HAP-1 (cell line): ENCODE data around the gene FAM170A.

Experiments used
- DNase-seq, 2 experiments: peaks; one replicate each; pipeline ENCODE4 v3.0.0-alpha.2; 2016 to 2020; ENCODE audit warnings: low spot score in 2 of 2
- H3K27me3 ChIP-seq: fragments of 250-450 bp; sonication (Bioruptor Pico); 2 replicates; pipeline ENCODE4 v1.5.1; 2020; ENCODE audit warnings: low read depth, mild to moderate bottlenecking, moderate library complexity
- H3K36me3 ChIP-seq: fragments of 250-450 bp; sonication (Bioruptor Pico); replicated peaks from 2 replicates; pipeline ENCODE4 v1.5.1; 2020; ENCODE audit warnings: mild to moderate bottlenecking
- H3K4me1 ChIP-seq: fragments of 250-450 bp; sonication (Bioruptor Pico); 2 replicates; pipeline ENCODE4 v1.5.1; 2020; ENCODE audit warnings: mild to moderate bottlenecking
- H3K4me3 ChIP-seq: fragments of 250-450 bp; sonication (Bioruptor Pico); 2 replicates; pipeline ENCODE4 v1.5.1; 2020; ENCODE audit warnings: mild to moderate bottlenecking, moderate library complexity
- H3K9me3 ChIP-seq: fragments of 250-450 bp; sonication (Bioruptor Pico); 2 replicates; pipeline ENCODE4 v1.5.1; 2020; ENCODE audit warnings: mild to moderate bottlenecking, moderate library complexity
- in situ Hi-C: fragments of 300-500 bp; cut with MboI; formaldehyde crosslinking; loops from 3 replicates; pipeline ENCODE4 v1.14.3; 2020; ENCODE audit warnings: low sequenced_read_pairs, inconsistent platforms, mixed read lengths

The FAM170A gene

GRCh38 chr5:119678351-119679028 lies 49.1 kb downstream of the FAM170A start:
- Histone ChIP-seq H3K4me1 (no peaks in the 10 kb centered on the region), H3K9me3 (no peaks in the 10 kb centered on the region), H3K36me3 (no peaks in the 10 kb centered on the region), H3K4me3 (no peak overlapping the region), H3K27me3 (no peaks in the 10 kb centered on the region; the same call in 1 of the 2 replicates)
- in situ Hi-C loops = no loop called here
- no peak for DNase-seq

GRCh38 chr5:119680080-119680479 lies 50.7 kb downstream of the FAM170A start:
- Histone ChIP-seq H3K9me3 (no peaks in the 10 kb centered on the region), H3K4me3 (no peak overlapping the region), H3K36me3 (no peaks in the 10 kb centered on the region), H3K27me3 (no peaks in the 10 kb centered on the region; the same call in 1 of the 2 replicates), H3K4me1 (no peaks in the 10 kb centered on the region)
- in situ Hi-C loops = no loop called here
- DNase-seq = no peak

GRCh38 chr5:119681734-119682133 lies 52.4 kb downstream of the FAM170A start:
- in situ Hi-C loops = no loop called here
- no peaks in the 10 kb centered on the region for H3K36me3 ChIP-seq
- no peaks in the 10 kb centered on the region for H3K4me1 ChIP-seq
- no peak overlapping the region for H3K4me3 ChIP-seq
- no peaks in the 10 kb centered on the region; the same call in 1 of the 2 replicates for H3K27me3 ChIP-seq
- no peaks in the 10 kb centered on the region for H3K9me3 ChIP-seq
- DNase-seq = no peak

GRCh38 chr5:119682372-119682771 lies 53.0 kb downstream of the FAM170A start:
- no peaks in the 10 kb centered on the region for H3K36me3 ChIP-seq

More at GRCh38 chr5:119682372-119682771, 53.0 kb downstream of the FAM170A start:
- in situ Hi-C loops = no loop called here
- H3K4me1 ChIP-seq = no peaks in the 10 kb centered on the region
- no peak overlapping the region for H3K4me3 ChIP-seq
- H3K9me3 ChIP-seq = no peaks in the 10 kb centered on the region
- DNase-seq = no peak
- no peaks in the 10 kb centered on the region; the same call in 1 of the 2 replicates for H3K27me3 ChIP-seq
